Right lobe of liver (tissue), 6 donors: ENCODE measurements around the gene MAML3. TPM values are rescaled to one million over a fixed set of nuclear protein-coding genes. Genes with fewer than 3 reads are reported as not detected.

Experiments used
- ATAC-seq, 4 donors: fragments of 200-7000 bp; cut with Tn5 transposase; one replicate each; pipeline ENCODE4 v1.9.1; 2020; ENCODE audit warnings: mild to moderate bottlenecking in 4 of 4, moderate library complexity in 4 of 4
- DNase-seq, 3 donors: peaks; one replicate each; pipeline ENCODE4 v3.0.0-alpha.2; 2020
- H3K27ac ChIP-seq, 3 donors: fragments of 200-600 bp; one replicate each; pipeline ENCODE4 v1.8.0; 2022
- H3K27me3 ChIP-seq, 2 donors: fragments of 200-600 bp; one replicate each; pipeline ENCODE4 v1.8.0; 2022
- H3K36me3 ChIP-seq, 4 donors: fragments of 200-600 bp; sonication (generic) in 1 of 4; one replicate each; pipeline versions ENCODE4 v1.5.1 to v1.8.0; 2017 to 2022; ENCODE audit warnings: control low read depth in 1 of 4
- H3K4me1 ChIP-seq, 4 donors: fragments of 200-600 bp; sonication (generic) in 1 of 4; one replicate each; pipeline versions ENCODE4 v1.5.1 to v1.8.0; 2017 to 2022; ENCODE audit warnings: control low read depth in 1 of 4
- H3K4me3 ChIP-seq, 3 donors: fragments of 200-600 bp; one replicate each; pipeline ENCODE4 v1.8.0; 2022
- H3K9me3 ChIP-seq, 4 donors: fragments of 200-600 bp; sonication (generic) in 1 of 4; one replicate each; pipeline versions ENCODE4 v1.5.1 to v1.8.0; 2017 to 2022; ENCODE audit warnings: control low read depth in 1 of 4
- CTCF ChIP-seq, 4 donors: fragments of 200-600 bp in 3 of 4; fragments of 450-650 bp in 1 of 4; IDR thresholded peaks; one replicate each; pipeline versions ENCODE4 v1.5.1 to v1.8.0; 2016 to 2022; ENCODE audit warnings: antibody characterized with exemption in 4 of 4, mild to moderate bottlenecking in 2 of 4
- POLR2A ChIP-seq: fragments of 450-650 bp; IDR thresholded peaks from one replicate; pipeline ENCODE4 v1.6.1; 2017; ENCODE audit warnings: antibody characterized with exemption, mild to moderate bottlenecking
- WGBS: methylation state at CpG from one replicate; pipeline ENCODE4 v1.1.6; 2018; ENCODE audit warnings: low coverage, low lambda C conversion rate; ENCODE audit not compliant: insufficient coverage; ENCODE audit errors: missing lambda C conversion rate; 5-methylcytosine and 5-hydroxymethylcytosine counted together
- intact Hi-C, 2 donors: fragments of 100-400 bp; cut with DNase I; formaldehyde crosslinking; loops; one replicate each; pipeline versions ENCODE4 v1.11.2 to v1.14.1; 2022
- total RNA-seq, 6 experiments: library from RNA; depleted of rRNA in 2 of 6; stranded (reverse); fragments of >200 nt in 2 of 6; fragmentation: NEBNext Ultra II Directional in 3 of 6; extraction: Animal tissue kit (Norgen Biotek cat#: 25700) in 3 of 6; gene quantifications; one replicate each; pipeline versions ENCODE4 v1.1.0 to v1.2.4, GENCODE V29; 2016 to 2023
- donor health status: DM: no; HTN: yes; CAD: no.
- donor health status: DM: no; HTN: no; CAD: no.
- donor health status: DM: no; HTN: no; CAD: no.
- donor health status: DM: no; HTN: yes; CAD: no.
- donor health status: DM: no; HTN: yes; CAD: no.

MAML3 gene
- total RNA-seq, 6 experiments from 2014 or later = 2.6 to 7.8 (median 5.0) TPM

DNA sequence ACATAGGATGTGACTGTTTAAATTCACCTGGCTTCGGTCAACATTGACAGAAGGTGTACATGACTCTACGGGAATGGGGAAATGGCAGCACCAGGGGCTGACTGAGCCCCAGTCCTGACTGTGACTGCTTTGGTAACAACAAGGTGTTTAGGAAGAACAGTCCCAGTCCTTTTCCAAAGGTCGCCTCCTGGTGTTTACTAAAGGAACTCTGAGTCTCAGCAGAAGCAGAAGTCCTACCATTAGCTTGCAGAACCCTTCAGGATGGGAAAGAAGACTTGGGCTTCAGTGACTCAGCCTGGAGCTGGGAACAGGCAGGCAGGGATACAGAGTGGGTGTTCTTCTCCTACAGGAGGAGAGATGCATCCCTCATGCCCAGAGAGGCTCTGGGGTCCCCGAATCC lies 385.1 kb downstream of the MAML3 start:
- 94% methylated on average over 2 of the region's 4 CpGs for WGBS
- H3K4me1 ChIP-seq = peaks cover 0 to 15% (median 0%) of the 10 kb centered on the region in 4 donors
- TF ChIP-seq CTCF (IDR thresholded peaks at IDR 0.05) (peak in 2 of 4 donors; percentile 6 to 23), POLR2A (no peak)
- H3K4me3 ChIP-seq = no peak overlapping the region
- no peak overlapping the region for H3K27ac ChIP-seq
- H3K36me3 ChIP-seq = no peaks in the 10 kb centered on the region
- no peaks in the 10 kb centered on the region for H3K9me3 ChIP-seq
- no peak for ATAC-seq
- intact Hi-C loops = no loop called here
- no peaks in the 10 kb centered on the region for H3K27me3 ChIP-seq
- DNase-seq = no peak

GRCh38 chr4:139768366-139768765 lies 385.6 kb downstream of the MAML3 start:
- intact Hi-C loops = no loop called here
- ATAC-seq (no peak), DNase-seq (no peak)
- Histone ChIP-seq H3K36me3 (no peaks in the 10 kb centered on the region), H3K4me1 (peaks cover 0 to 13% (median 0%) of the 10 kb centered on the region in 4 donors), H3K9me3 (no peaks in the 10 kb centered on the region), H3K4me3 (no peak overlapping the region), H3K27ac (no peak overlapping the region), H3K27me3 (no peaks in the 10 kb centered on the region)
- no peak for TF ChIP-seq CTCF (IDR thresholded peaks at IDR 0.05)
- TF ChIP-seq POLR2A = no peak
- 100% methylated on average over 1 of the region's 1 CpG for WGBS

GRCh38 chr4:139767585-139767984 lies 386.4 kb downstream of the MAML3 start:
- no peaks in the 10 kb centered on the region for H3K27me3 ChIP-seq
- DNase-seq = no peak
- no peaks in the 10 kb centered on the region for H3K9me3 ChIP-seq
- peaks cover 0 to 9% (median 0%) of the 10 kb centered on the region in 4 donors for H3K4me1 ChIP-seq
- H3K27ac ChIP-seq = no peak overlapping the region
- no peak for ATAC-seq
- intact Hi-C loops = no loop called here
- TF ChIP-seq CTCF (IDR thresholded peaks at IDR 0.05) = no peak
- TF ChIP-seq POLR2A = no peak
- H3K4me3 ChIP-seq = no peak overlapping the region
- H3K36me3 ChIP-seq = no peaks in the 10 kb centered on the region

DNA sequence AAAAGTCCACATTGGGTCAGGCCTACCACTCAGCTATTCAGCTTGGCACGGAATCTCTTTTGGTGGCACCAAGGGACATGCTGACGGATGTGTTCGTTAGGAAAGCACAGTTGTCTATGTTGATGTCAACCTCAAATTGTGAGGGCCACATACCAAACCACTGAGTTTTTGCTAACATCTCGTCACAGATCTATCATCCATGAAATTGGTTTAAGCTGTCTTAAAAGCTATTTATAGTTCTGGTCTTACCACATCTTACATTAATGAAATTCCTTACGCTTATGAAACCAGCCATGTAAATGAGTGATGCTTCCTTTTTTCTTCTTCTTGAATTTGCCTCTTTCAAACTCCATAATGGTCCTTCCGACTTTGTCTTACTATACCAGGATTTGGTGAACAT lies 386.8 kb downstream of the MAML3 start:
- intact Hi-C loops = no loop called here
- no peak for DNase-seq
- Histone ChIP-seq H3K9me3 (no peaks in the 10 kb centered on the region), H3K4me3 (no peak overlapping the region), H3K27me3 (no peaks in the 10 kb centered on the region), H3K4me1 (peaks cover 0 to 9% (median 0%) of the 10 kb centered on the region in 4 donors), H3K27ac (no peak overlapping the region), H3K36me3 (no peaks in the 10 kb centered on the region)
- TF ChIP-seq CTCF (IDR thresholded peaks at IDR 0.05) (no peak), POLR2A (no peak)
- WGBS = 80% methylated on average over 6 of the region's 6 CpGs
- no peak for ATAC-seq
